Activated naive CD4-positive, alpha-beta T cell treated with anti-CD3 and anti-CD28 coated beads, Interleukin-2, amount 50 U/mL, for 72 hours (primary cell): ENCODE data around the gene CENPVL2. TPM values are rescaled to one million over a fixed set of nuclear protein-coding genes. Genes with fewer than 3 reads are reported as not detected.

ENCODE experiments used
- total RNA-seq, 2 donors: library from RNA; stranded (reverse); gene quantifications; one replicate each; pipeline ENCODE4 v1.2.3, GENCODE V29; 2022

CENPVL2 gene
- total RNA-seq, 2 donors from 2014 or later = not detected

Other genes with a start within 250 kb of the CENPVL2 start
- 1 to 10 TPM in 1 of 2 donors, under 1 TPM in 1; 0.75 to 1.3 TPM for gene NUDT11, start 186.2 kb downstream of the CENPVL2 start, total RNA-seq
- not detected for gene CENPVL3, start 63.9 kb downstream of the CENPVL2 start, total RNA-seq
- gene CENPVL1, start 27.7 kb upstream of the CENPVL2 start, total RNA-seq = not detected
- gene GSPT2, start 60.6 kb upstream of the CENPVL2 start, total RNA-seq = 1 to 10 TPM; 7.4 to 9.6 TPM
- 10 to 100 TPM; 32.4 to 65.1 TPM for gene MAGED1, start 210.8 kb upstream of the CENPVL2 start, total RNA-seq